ENCODE results near the gene MT1A. TPM values are rescaled to one million over a fixed set of nuclear protein-coding genes. Genes with fewer than 3 reads are reported as not detected.

Gene MT1A
- total RNA-seq, 4 donors from 2014 or later, result 3.7 to 23.3 (median 11.2) TPM

GRCh38 chr16:56679818-56680217 lies 41.4 kb downstream of the MT1A start:
- no peak overlapping the region for H3K4me3 ChIP-seq (ENCODE audit: low read depth, poor library complexity, severe bottlenecking)
- 82% methylated on average over 6 of the region's 6 CpGs for WGBS, 2 donors
- DNase-seq (ENCODE audit: low spot score in 2 of 2), result no peak
- TF ChIP-seq, protein P1, sequence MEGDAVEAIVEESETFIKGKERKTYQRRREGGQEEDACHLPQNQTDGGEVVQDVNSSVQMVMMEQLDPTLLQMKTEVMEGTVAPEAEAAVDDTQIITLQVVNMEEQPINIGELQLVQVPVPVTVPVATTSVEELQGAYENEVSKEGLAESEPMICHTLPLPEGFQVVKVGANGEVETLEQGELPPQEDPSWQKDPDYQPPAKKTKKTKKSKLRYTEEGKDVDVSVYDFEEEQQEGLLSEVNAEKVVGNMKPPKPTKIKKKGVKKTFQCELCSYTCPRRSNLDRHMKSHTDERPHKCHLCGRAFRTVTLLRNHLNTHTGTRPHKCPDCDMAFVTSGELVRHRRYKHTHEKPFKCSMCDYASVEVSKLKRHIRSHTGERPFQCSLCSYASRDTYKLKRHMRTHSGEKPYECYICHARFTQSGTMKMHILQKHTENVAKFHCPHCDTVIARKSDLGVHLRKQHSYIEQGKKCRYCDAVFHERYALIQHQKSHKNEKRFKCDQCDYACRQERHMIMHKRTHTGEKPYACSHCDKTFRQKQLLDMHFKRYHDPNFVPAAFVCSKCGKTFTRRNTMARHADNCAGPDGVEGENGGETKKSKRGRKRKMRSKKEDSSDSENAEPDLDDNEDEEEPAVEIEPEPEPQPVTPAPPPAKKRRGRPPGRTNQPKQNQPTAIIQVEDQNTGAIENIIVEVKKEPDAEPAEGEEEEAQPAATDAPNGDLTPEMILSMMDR (IDR thresholded peaks at IDR 0.05), result no peak
- no peak for TF ChIP-seq POLR2A (IDR thresholded peaks at IDR 0.05)
- intact Hi-C loops (cut with DNase I; ENCODE audit: low total_unique reads), result loop anchor here (10.0 kb wide), 2 partner anchors 75 to 115 kb away; partner anchors contain the start of gene MT2A

DNA sequence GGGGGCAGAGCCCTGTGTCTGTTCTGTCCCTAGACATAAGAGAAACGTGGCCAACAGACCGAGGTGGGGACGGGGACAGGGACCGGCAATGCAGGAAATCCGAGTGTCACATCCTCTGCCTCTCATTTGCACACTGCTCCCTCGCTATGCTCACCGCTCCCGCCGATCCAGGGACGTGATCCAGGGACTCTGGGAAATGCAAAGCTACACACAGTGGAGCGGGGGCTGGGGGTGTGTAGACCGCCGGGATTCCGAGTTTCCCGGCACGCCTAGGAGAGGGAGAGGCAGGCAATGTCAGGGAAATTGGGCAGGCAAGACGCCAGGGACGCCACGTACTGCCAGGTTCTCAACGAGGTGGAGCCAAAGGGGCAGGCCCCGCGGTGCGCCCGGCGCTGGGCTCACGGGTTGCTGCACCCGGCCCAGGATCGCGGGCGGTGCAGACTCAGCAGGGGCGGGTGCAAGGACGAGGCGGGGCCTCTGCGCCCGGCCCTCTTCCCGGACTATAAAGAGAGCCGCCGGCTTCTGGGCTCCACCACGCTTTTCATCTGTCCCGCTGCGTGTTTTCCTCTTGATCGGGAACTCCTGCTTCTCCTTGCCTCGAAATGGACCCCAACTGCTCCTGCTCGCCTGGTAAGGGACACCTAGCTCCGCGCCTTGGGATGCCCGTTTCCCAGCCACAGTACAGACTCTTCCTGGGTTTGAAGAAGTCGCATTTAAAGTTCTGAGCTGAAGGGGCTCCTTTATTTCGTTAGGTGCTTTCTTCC lies 43.7 kb downstream of the MT1A start, which contains the start of gene MT1X:
Gene MT1X (plus strand): TSS at position 532 of the 764 bp plus-strand sequence. CDS start 71 bp downstream, at position 603.
- H3K4me3 ChIP-seq (ENCODE audit: low read depth, poor library complexity, severe bottlenecking), result peak within 1 kb of the TSS; percentile 92
- peak; percentile 93 to 99 for DNase-seq (ENCODE audit: low spot score in 2 of 2)
- intact Hi-C loops (cut with DNase I; ENCODE audit: low total_unique reads), result loop anchor here (10.0 kb wide), 1 partner anchor 77 kb away; the partner anchor contains the start of gene MT2A
- peak in 1 of 2 donors; percentile 86 for TF ChIP-seq POLR2A (IDR thresholded peaks at IDR 0.05)
- TF ChIP-seq, protein P1 (IDR thresholded peaks at IDR 0.05), result no peak
- WGBS, 2 donors, result 0% methylated on average over 31 to 32 of the region's 49 CpGs

GRCh38 chr16:56682703-56683397 lies 44.4 kb downstream of the MT1A start:
- intact Hi-C loops (cut with DNase I; ENCODE audit: low total_unique reads), result loop anchor here (10.0 kb wide), 1 partner anchor 78 kb away; the partner anchor contains the start of gene MT2A
- WGBS, 2 donors, result 15 to 20% methylated on average over 8 of the region's 8 CpGs
- TF ChIP-seq, protein P1 (IDR thresholded peaks at IDR 0.05), result no peak
- no peak for TF ChIP-seq POLR2A (IDR thresholded peaks at IDR 0.05)
- H3K4me3 ChIP-seq (ENCODE audit: low read depth, poor library complexity, severe bottlenecking), result peak overlapping the region; percentile 92
- DNase-seq (ENCODE audit: low spot score in 2 of 2), result no peak

DNA sequence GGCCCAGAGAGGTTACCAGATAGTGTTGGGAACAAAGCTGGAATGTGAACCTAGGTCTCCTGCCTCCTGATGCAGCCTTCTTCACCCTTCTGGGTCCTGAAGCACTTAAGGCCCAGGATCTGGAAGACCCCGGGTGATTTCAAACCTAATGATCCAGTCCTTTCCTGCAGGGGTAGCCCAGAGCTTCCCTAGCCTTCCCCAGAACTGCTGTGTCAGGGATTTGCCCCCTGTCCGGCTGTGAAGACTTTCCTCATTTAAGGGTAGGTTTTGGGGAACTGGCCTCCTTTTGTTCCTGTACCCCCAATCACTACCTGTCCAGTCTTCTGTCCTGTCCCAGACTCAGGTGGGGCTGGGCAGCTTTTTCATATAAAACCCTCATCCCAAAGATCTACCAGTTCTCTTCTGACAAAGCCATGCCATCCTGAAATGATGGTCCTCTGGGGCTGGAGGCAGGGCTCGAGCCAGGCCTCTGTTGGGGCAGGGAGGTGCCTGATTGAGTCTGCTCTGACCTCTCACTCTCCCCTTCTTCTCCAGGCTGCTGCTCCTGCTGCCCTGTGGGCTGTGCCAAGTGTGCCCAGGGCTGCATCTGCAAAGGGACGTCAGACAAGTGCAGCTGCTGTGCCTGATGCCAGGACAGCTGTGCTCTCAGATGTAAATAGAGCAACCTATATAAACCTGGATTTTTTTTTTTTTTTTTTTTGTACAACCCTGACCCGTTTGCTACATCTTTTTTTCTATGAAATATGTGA lies 45.1 kb downstream of the MT1A start:
- TF ChIP-seq, protein P1 (IDR thresholded peaks at IDR 0.05), result no peak
- TF ChIP-seq POLR2A (IDR thresholded peaks at IDR 0.05), result no peak
- 29 to 45% methylated on average over 5 of the region's 5 CpGs for WGBS, 2 donors
- intact Hi-C loops (cut with DNase I; ENCODE audit: low total_unique reads), result loop anchor here (10.0 kb wide), 1 partner anchor 79 kb away; the partner anchor contains the start of gene MT2A
- H3K4me3 ChIP-seq (ENCODE audit: low read depth, poor library complexity, severe bottlenecking), result peak overlapping the region; percentile 92
- DNase-seq (ENCODE audit: low spot score in 2 of 2), result no peak

DNA sequence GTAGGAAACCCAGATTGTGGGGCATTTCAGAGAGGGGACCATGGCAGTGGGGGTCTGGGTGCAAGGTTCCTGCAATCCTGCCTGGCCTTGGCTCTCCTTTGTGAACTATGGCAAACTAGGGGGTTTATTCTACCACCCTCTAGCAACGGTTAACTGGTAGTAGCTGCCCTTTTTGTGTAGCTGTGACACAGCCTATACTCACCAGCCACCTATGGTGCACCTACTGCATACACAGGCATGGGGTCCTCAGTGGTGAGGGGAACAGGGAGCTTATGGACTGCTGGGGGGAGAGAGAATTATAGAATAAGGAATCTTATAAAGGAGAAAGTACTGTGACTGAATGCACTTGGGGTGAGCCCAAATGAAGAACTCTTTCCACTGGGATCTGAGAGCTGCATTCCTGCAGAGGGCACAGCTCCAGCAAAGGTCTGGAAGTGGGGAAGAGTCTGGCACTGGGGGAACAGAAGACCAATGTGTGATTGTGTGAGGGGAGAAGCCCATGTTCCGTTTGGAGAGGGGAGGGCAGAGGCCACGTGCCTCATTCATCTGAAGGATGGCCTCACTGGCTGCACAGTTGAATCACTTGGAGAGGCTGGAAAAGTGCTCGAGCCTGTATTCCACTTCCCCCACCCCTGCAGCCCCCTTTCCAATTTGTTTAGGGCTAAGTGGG lies 45.9 kb downstream of the MT1A start:
- 42 to 46% methylated on average over 4 of the region's 4 CpGs for WGBS, 2 donors
- intact Hi-C loops (cut with DNase I; ENCODE audit: low total_unique reads), result loop anchor here (10.0 kb wide), 1 partner anchor 80 kb away; the partner anchor contains the start of gene MT2A
- TF ChIP-seq, protein P1 (IDR thresholded peaks at IDR 0.05), result no peak
- no peak for TF ChIP-seq POLR2A (IDR thresholded peaks at IDR 0.05)
- H3K4me3 ChIP-seq (ENCODE audit: low read depth, poor library complexity, severe bottlenecking), result peak overlapping the region; percentile 92
- no peak for DNase-seq (ENCODE audit: low spot score in 2 of 2)
